Adipose tissue (tissue), 3 donors: ENCODE measurements around the gene BCAN. TPM values are rescaled to one million over a fixed set of nuclear protein-coding genes. Genes with fewer than 3 reads are reported as not detected.

Experiments
- H3K27ac ChIP-seq: one replicate; pipeline ENCODE4 v1.5.1; 2013; ENCODE audit warnings: low read depth, low read length
- WGBS, 3 donors: extraction: QIAGEN DNeasy Blood & Tissue Kit; methylation state at CpG; one replicate each; pipeline ENCODE4 v1.1.7; 2013; 5-methylcytosine and 5-hydroxymethylcytosine counted together
- polyA plus RNA-seq, 3 donors: library from polyadenylated mRNA; stranded (reverse); fragments of 200-250 nt; gene quantifications; one replicate each; pipeline ENCODE4 v1.2.3, GENCODE V29; 2013
- donor health status: healthy with polysubstance abuse.
- donor health status: Bipolar disorder and iron deficiency.
- donor health status: healthy.

Gene BCAN
- polyA plus RNA-seq, 3 donors, result 0.06 to 0.56 (median 0.07) TPM

DNA sequence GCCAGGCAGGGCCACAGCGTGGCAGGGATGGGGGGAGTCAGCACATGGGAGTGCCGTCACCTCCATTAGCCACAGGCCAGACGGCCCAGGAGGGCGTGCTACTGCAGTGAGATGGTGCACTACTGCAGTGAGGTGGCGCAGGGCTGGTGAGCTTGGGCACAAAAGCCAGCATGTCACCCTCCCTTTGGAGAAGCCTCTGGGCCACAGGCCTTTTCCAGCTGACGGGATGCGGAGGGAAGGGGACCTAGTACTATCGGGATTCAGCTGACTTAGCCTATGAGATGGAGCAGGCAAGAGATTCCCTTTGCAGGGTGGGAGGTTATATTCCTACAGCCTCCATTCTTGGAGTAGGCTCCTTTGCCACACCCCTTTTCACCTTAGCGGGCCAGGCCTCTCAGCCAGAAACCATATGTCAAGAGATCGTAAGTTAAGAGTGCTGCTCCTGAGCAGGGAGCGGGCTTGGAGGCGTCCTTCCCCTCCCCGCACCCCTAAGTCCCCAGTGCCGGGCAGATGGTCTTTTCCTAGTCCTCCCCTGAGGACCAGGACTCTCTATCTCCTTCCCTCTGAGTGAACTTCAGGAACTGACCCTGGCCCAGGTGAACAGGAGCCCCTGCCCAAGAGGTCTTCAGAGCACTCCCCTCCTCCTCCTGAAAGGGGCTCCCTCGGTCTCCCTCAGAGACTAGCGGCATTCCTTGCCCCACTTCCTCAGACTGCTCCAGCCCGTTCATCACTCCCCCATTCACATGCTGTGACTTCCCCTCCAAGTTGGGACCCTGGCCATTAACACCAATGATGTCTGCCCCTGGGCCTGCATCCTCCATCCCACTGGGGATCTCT lies 27.1 kb downstream of the BCAN start:
- WGBS, 3 donors, result 80 to 82% (median 81%) methylated on average over 17 of the region's 17 CpGs
- no peak overlapping the region for H3K27ac ChIP-seq

DNA sequence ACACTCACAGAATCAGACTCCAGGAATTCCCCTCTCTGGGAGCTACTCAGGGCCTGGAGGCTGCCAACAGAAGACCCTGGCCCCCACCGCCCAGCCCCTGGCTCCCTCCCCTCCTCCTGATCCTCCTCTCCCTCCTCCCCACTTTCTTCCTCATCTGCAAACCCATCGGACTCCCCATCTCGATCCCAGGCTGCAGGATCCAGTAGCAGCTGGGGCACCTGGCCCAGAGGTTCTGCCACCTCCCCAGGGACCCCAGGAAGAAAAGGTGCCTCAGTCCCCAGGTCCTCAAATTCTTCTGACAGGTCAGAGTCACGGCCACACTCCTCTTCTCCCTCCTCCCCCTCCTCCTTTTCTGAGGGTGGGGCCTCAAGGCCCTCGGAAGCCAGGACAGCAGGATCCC lies 27.9 kb downstream of the BCAN start:
- WGBS, 3 donors, result 58 to 73% (median 65%) methylated on average over 5 of the region's 5 CpGs
- H3K27ac ChIP-seq, result no peak overlapping the region

DNA sequence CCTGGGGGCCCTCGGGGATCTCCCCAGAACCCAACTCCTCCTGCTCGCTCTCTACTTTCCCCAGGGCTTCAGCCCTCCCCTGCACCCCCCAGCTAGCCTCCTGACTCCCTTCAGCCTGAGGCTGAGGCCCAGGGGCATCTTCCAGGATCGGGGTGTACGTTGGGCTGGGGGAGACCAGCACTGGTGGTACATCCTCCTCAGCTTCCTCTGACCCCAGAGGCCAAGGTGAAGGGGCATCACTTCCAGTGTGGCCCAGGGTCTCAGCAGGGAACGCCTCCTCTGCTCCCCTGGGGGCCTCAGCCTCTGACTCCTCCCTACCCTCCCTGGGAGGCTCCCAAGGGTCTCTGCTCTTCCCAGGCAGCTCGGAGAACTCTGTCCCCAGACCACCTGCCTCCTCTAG lies 28.4 kb downstream of the BCAN start:
- H3K27ac ChIP-seq, result no peak overlapping the region
- WGBS, 3 donors, result 68 to 84% (median 78%) methylated on average over 5 to 6 of the region's 6 CpGs

DNA sequence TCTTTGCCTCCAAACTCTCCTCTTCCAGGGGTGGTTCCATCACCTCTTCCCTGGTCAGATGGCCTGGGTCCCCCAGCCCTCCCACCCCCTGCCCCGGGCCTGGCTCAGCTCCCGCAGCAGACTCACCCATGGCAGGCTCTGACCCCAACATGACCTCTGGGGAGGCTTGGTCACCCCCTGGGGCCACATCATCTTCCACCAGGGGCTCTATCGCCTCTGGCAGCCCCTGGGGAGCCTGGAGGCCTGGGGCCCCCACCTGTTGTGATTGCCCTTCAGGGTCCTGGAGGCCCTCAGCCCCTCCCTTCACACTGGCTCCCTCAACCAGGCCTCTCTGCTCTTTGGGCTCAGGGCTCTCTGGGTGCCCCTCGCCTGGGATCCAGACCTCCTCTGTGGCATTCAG lies 28.9 kb downstream of the BCAN start:
- WGBS, 3 donors, result 66 to 84% (median 68%) methylated on average over 4 of the region's 4 CpGs
- H3K27ac ChIP-seq, result no peak overlapping the region

DNA sequence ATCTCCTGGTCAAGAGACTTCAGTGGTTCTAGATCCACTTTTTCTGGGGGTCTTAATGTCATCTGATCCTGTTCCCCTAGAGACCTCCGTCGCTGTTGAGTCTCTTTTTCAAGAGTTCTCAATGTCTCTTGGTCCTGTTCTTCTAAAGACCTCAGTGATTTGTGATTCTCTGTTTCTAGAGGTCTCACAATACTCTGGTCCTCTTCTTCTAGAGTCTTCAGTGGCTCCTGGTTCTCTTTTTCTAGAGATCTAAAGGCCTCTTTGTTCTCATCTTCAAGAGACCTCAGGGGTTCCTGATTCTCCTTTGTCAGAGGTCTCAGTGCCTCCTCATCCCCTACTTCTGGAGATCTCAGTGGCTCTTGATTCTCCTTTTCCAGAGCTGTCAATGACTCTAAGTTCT lies 29.9 kb downstream of the BCAN start:
- no peak overlapping the region for H3K27ac ChIP-seq
- WGBS, 3 donors, result 87 to 94% (median 94%) methylated on average over 2 of the region's 2 CpGs

DNA sequence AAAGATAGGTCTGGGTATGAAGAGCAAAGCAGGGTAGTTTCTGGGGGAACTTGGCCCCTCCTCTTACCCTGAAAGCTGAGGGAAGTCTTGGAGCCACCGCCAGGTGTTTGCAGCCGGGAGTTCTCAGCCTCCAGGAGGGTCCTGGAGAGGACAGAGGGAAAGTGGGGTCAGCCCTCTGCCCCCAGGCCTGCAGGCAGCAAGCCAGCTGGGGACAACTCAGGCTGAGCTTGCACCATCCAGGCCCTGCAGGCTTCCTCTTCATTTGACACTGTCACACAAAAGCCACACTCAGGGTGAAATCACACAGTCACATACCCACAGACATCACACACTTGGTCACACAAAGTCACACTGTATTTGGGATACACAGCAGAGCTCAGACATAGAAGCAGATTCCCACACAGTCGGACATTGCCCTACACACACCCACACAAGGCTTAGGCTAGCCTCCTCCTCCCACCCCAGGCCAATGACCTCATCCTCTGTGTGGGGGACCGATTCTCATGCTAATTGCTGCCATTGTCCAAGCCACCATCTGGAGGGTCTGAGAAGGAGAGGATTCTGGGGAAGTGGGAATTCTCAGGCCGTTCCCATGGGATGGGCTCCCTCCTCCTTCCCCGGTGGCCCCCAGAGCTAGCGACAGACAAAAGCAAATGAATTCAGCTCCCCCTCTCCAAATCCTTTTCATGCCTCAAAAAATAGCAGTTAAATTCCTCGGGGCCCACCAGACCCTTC lies 31.6 kb downstream of the BCAN start:
- 53 to 60% (median 57%) methylated on average over 8 of the region's 8 CpGs for WGBS, 3 donors
- H3K27ac ChIP-seq, result no peak overlapping the region

DNA sequence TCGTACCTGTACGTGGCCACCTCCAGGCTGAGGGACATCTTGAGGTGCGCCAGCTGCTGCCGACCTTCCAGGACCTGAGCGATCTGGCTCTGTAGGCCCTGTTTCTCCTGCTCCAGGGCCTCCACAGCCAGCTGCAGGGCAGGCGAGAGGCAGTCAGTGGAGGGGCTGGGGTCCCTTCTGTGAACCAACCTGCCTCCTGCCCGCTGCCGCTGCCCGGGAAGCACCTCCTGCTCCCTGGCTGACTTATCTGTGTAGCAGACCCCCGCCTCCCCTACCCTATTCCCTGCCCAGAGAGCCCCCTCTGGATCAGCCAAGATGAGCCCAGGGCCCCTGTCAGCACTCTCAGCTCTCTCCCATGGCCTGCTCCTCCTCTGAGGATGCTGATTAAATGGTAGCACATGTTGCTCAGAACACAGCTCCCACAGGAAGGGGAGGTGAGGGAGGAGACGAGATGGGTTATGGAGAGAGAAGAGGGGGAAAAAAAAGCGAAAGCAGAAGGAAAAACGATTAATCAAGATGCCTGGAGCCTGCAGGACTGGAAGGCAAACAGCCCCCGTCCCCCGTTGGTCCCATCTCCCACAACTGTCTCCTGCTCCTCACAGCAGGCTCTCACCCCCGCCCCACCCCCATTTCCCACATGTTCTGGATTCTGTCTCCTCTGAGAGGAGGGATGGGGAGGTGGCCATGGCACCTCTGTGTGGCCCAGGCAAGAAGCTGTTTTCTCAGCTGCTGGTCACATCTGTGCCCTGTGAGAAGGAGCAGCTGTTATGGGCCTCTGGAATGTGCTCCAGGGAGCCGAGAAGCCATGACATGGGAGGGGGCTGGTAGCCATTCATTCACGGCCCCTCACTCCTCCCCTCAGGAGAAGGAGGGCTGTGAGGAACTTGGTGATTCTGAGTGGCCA lies 33.5 kb downstream of the BCAN start:
- WGBS, 3 donors, result 47 to 55% (median 54%) methylated on average over 16 to 18 of the region's 18 CpGs
- H3K27ac ChIP-seq, result no peak overlapping the region

DNA sequence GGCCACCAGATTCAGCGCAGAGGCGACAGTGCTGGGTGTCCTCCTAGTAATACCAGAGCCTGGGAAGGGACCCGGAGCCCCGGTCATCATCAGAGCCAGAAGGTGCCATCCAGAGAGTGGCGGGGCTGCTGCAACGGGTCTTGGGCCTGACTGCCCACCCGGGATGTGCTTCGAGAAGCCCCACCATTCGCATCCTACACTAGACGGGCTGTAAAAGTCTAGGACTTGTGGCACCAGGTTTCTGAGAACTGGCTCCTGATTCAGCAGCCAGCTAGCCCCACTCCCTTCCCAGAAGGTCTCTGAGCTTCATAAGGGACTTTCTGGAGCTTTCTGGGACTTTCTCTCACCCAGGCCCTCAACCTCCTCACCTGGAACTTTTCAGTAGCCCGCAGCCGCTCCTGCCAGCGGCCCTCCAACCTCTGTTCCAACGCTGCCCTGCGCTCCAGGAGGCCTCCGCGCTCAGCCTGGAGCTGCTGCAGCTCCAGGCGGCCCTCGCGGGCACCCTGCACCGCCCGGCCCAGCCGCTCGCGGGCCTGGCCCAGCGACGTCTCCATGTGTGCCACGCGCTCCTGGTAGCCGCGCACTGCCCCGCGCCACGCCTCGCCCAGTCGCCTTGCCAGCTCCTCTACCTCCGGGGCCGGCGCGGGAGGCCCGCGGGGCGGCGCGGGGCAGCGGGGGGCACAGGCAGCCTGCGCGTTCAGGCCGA lies 34.4 kb downstream of the BCAN start:
- WGBS, 3 donors, result 19 to 30% (median 19%) methylated on average over 29 to 49 of the region's 49 CpGs
- H3K27ac ChIP-seq, result no peak overlapping the region

DNA sequence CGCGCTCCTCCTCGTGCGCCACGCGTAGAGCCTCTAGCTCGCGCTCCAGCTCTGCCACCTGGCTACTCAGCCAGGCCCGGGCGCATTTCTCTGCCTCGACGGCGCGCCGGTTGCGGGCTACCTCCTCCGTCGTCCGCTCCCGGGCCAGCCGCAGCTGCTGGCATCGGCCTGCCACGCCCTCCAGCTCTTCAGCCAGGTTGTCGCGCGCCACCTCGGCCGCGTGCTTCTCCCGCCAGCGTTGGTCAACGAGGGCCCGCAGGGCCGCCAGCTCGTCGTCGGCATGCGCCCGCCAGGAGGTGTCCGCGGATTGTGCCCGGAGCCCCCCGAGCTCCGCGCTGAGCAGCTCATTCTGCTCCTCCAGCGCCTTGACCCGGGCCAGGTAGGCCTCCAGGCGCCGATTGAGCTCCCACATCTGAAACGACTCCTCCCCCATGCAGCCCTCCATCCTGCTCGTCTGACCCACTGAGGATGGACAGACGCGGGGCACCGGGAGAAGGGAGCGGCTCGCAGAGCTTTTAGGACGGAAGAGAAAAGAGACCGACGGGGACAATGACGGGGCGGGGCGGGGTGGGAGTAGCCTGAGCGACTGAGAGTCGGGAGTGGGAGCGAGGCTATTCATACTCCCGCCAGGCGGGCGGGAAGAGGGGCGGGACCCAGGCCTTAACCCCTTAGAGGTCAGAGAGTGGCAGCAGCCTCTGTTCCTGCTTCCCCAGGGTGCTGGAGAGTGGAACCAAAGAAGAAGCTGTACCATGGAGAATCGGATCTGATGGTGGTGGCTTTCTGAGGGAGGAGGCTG lies 35.1 kb downstream of the BCAN start, which contains the start of gene NES:
Gene NES (minus strand): TSS at position 588 of the 796 bp plus-strand sequence. CDS start 143 bp downstream, at position 445.
- WGBS, 3 donors, result 2 to 3% (median 3%) methylated on average over 68 to 70 of the region's 70 CpGs
- no peak within 1 kb of the TSS for H3K27ac ChIP-seq

DNA sequence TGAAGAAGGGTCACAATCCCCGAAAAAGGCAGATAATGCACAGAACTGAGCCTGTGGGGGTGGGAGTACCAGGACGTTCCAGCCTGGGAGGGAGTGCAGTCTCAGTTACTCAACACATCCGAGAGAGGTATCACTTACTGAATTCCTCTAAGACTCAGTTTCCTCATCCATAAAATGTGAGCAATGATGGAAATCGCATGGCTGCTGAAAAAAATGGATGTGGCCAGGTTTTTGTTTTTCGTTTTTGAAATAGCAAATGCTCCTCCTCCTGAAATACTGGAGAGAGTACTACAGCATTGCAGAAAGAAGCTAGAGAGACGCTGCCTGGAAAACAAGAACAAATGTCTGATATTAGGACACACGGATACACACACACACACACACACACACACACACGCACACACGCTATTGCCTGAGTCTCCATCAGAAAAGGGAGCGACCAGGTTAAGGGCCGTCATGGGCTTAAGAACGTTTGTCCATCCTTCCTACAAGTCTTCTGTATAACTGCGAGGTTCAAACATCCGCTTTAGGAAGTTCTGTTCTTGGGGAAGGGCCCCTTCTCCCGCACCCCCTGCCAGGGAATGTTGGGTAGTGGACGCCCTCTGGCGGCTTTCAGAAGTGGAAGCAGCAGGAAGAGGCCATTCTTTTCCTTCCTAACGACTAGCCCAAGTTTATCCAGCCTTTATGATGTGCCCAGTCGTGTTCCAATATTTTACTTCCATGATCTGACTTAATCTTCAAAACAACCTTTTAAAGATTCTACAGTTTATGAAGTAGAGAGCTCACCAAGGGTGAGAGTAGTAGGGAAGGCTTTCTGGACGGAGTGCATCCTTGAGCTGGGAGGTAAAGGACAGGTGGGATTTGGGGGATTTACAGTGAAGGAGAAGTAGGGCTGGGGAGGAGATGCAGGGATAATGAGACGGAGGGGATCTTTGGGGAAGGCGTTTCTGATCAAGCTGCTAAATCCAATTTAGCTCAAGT lies 36.0 kb downstream of the BCAN start:
- WGBS, 3 donors, result 2 to 5% (median 4%) methylated on average over 22 of the region's 22 CpGs
- no peak overlapping the region for H3K27ac ChIP-seq

DNA sequence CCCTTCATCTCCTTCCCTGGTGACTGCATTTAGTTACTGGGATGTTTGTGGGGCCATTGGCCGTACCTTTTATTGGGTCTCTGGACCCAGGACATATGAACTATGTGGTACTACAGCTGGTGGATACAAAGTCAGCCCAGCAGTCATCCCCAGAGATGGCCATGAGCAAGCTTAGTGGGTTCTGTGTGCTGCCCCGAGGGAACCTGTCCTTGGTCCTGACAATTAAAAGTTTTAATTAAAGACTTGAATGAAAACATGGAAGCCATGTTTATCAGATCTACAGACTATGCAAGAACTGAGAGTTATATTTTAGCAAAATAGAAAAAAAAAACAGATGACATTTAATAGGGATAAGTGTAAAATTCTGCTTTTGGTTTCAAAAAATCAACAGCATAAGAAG lies 38.1 kb downstream of the BCAN start:
- 36 to 83% (median 64%) methylated on average over 2 of the region's 2 CpGs for WGBS, 3 donors
- no peak overlapping the region for H3K27ac ChIP-seq

DNA sequence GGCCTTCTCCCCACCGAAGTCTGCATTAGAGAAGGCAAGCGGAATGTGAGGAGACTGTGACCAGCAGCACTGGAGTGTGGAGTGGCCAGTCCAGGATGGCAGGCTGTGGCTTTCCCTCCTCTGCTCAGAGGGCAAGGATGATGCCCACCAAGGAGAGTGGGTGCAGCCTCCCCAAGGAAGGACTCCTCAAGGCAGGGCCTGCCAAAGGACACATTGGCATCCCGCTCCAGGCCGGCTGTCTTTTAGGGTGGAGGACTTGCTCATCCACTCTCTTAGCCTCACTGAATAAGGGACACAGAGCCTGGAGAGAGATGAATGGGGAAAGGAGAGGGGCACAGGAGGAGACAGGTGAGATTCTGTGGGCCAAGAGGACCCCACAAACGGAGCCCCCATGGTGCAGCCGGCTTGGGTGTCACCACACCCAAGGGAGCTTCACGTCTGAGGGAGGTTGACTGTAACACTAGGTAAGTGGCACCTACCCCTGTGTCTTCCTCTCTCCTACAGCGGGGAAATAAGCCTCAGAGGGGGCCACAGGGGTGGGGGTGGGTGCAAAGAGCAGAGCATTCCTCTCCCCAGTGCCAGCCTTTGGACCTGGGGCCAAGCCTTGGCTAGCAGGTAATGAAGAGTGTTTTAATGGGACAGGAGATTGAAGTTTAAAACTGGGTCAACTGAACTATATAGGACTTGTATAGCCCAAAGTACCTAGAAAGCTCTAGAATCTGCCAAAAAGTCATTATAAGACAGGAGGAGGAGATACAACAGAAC lies 39.5 kb downstream of the BCAN start:
- WGBS, 3 donors, result 77 to 84% (median 80%) methylated on average over 8 of the region's 8 CpGs
- H3K27ac ChIP-seq, result no peak overlapping the region

DNA sequence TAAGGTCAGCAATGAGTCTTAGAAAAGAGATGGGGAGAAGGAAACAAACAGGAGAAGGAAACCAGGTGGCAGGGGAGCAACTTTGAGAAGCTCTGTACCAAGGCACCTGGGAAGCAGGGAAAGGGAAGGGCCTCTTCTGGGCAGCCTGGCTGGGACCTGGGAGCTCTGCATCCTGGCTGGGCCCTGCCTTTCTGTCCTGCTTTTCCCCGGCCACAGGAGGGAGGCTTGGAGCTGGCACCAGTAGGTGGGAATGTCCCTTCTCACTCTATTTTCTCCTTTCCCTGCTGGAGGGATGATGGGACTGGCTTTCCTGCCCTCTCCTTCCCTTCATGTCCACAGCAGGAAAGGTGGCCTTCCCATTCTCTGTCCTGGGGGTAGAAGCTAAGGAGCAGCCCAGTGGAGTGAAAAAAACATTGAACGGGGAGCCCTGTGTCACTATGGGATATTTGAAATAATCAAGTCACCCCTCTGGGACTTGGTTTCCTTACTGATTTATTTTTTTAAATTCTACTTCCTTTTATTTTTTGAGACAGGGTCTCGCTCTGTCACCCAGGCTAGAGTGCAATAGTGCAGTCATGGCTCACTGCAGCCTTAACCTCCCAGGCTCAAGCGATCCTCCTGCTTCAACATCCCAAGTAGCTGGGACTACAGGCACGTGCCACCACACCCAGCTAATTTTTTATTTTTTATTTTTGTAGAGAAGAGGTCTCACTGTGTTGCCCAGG lies 40.4 kb downstream of the BCAN start:
- no peak overlapping the region for H3K27ac ChIP-seq
- 65 to 72% (median 70%) methylated on average over 5 of the region's 5 CpGs for WGBS, 3 donors

DNA sequence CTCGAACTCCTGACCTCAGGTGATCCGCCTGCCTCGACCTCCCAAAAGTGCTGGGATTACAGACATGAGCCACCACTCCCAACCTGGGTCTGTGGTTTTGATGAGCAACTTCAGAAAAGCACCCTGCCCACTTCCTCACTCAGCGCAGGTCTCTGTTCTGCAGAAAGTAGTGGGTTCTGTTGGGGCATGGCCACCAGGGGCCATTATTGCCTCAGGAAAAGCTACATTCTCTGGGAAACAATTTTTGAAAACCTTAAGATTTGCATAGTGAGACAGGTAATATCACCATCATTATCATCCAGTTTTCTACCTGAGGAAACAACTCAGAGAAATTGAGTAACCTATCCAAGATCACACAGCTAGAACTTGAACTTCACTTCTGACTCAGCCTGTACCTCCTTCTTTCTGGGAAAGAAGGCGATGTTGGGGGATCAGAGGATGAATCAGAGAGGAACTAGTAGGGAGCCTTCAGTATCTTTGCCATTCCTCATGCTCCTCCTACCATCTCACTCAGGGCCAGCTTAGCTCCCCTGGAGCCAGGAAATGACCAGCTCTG lies 42.4 kb downstream of the BCAN start:
- no peak overlapping the region for H3K27ac ChIP-seq
- 68 to 77% (median 70%) methylated on average over 5 of the region's 5 CpGs for WGBS, 3 donors
